RPMI7951 (cell line): ENCODE data around the gene TAPBP. TPM values are rescaled to one million over a fixed set of nuclear protein-coding genes. Genes with fewer than 3 reads are reported as not detected.
"Not testable (repeated sequence)": the region's sequence is repeated elsewhere in the genome, so short reads cannot be mapped to it uniquely, and the experiment has no call there.

Experiments used
- DNase-seq: peaks from one replicate; pipeline ENCODE4 v3.0.0-alpha.2; 2012; ENCODE audit warnings: low read depth
- total RNA-seq: library from RNA; depleted of rRNA; stranded (reverse); fragments of >200 nt; shearing (Covaris generic); gene quantifications from 2 replicates; pipeline ENCODE4 v1.2.3, GENCODE V29; 2014

Gene TAPBP
- total RNA-seq, 1 experiment from 2014 or later = 79.9 TPM

GRCh38 chr6:33276581-33276863 lies 37.4 kb downstream of the TAPBP start:
- no peak for DNase-seq

- DNase-seq = not testable (repeated sequence)
Measured at GRCh38 chr6:33275795-33276580, 37.9 kb downstream of the TAPBP start.

- DNase-seq = no peak
Measured at GRCh38 chr6:33273924-33274902, 39.7 kb downstream of the TAPBP start.

GRCh38 chr6:33273129-33273923 lies 40.6 kb downstream of the TAPBP start:
- DNase-seq = no peak

- no peak for DNase-seq
Measured at GRCh38 chr6:33272275-33273128, 41.4 kb downstream of the TAPBP start.

- DNase-seq = peak; percentile 99
Measured at GRCh38 chr6:33271468-33272274, 42.2 kb downstream of the TAPBP start, which contains the start of the genes RPS18 and VPS52. TSS of gene RPS18 (plus strand) at chr6:33272075. CDS start at chr6:33272120, 45 bp downstream. TSS of gene VPS52 (minus strand) at chr6:33271876. CDS start at chr6:33271675, 201 bp downstream.

- DNase-seq = no peak
Measured at GRCh38 chr6:33271117-33271467, 42.8 kb downstream of the TAPBP start.

GRCh38 chr6:33264015-33264414 lies 49.9 kb downstream of the TAPBP start:
- no peak for DNase-seq

GRCh38 chr6:33262490-33262889 lies 51.4 kb downstream of the TAPBP start:
- DNase-seq = not testable (repeated sequence)

- DNase-seq = no peak
Measured at GRCh38 chr6:33259032-33259431, 54.8 kb downstream of the TAPBP start.

- no peak for DNase-seq
Measured at GRCh38 chr6:33254591-33254990, 59.3 kb downstream of the TAPBP start.

GRCh38 chr6:33252759-33253158 lies 61.1 kb downstream of the TAPBP start:
- DNase-seq = peak; percentile 30

GRCh38 chr6:33251395-33252012 lies 62.4 kb downstream of the TAPBP start:
- peak; percentile 18 for DNase-seq

- no peak for DNase-seq
Measured at GRCh38 chr6:33250731-33251130, 63.1 kb downstream of the TAPBP start.

GRCh38 chr6:33249732-33250630 lies 63.9 kb downstream of the TAPBP start:
- DNase-seq = peak; percentile 95
